CD4-positive, alpha-beta T cell (primary cell): Measurements from ENCODE around the gene PLCH2. TPM values are rescaled to one million over a fixed set of nuclear protein-coding genes. Genes with fewer than 3 reads are reported as not detected.
A peak's percentile ranks its signal among the peaks of the same experiment; 100 is the strongest.

Experiments
- ATAC-seq: fragments of 200-7000 bp; cut with Tn5 transposase; one replicate; pipeline ENCODE4 v1.10.0; 2022; ENCODE audit warnings: mild to moderate bottlenecking; ENCODE audit not compliant: poor library complexity
- CTCF ChIA-PET: fragments of 350-600 bp; sonication (Branson Sonifier 250); formaldehyde crosslinking; loops from one replicate; lab custom pipeline; 2021; ENCODE audit warnings: antibody characterized with exemption, inconsistent platforms; lab: Charles Lee
- POLR2A ChIA-PET: fragments of 350-600 bp; sonication (Branson Sonifier 250); formaldehyde crosslinking; loops from one replicate; lab custom pipeline; 2021; ENCODE audit warnings: antibody characterized with exemption, inconsistent platforms; lab: Charles Lee
- DNase-seq, 14 experiments: peaks; one replicate each; pipeline ENCODE4 v3.0.0-alpha.2; 2013 to 2020; ENCODE audit warnings: mixed read lengths in 2 of 14
- H3K27ac ChIP-seq, 2 donors: one replicate each; pipeline versions ENCODE4 v1.5.1 to v1.7.0; 2013; ENCODE audit warnings: low read length in 2 of 2, low read depth in 1 of 2, mild to moderate bottlenecking in 1 of 2
- H3K27me3 ChIP-seq, 2 experiments: 1 replicate in 1 of 2; 2 replicates in 1 of 2; pipeline versions ENCODE4 v1.6.1 to v1.7.0; 2013; ENCODE audit warnings: low read length in 2 of 2, control low read depth in 1 of 2, mild to moderate bottlenecking in 1 of 2, moderate library complexity in 1 of 2; ENCODE audit not compliant: insufficient read depth in 2 of 2, control insufficient read depth in 1 of 2
- H3K36me3 ChIP-seq: one replicate; pipeline ENCODE4 v1.6.1; 2013; ENCODE audit warnings: low read length, control low read depth; ENCODE audit not compliant: insufficient read depth
- H3K4me1 ChIP-seq: one replicate; pipeline ENCODE4 v1.6.1; 2013; ENCODE audit warnings: low read length, control low read depth; ENCODE audit not compliant: insufficient read depth
- H3K4me3 ChIP-seq: one replicate; pipeline ENCODE4 v1.5.1; 2013; ENCODE audit warnings: mild to moderate bottlenecking, low read length, moderate library complexity
- H3K9me3 ChIP-seq, 2 experiments: 1 replicate in 1 of 2; 2 replicates in 1 of 2; pipeline versions ENCODE4 v1.6.1 to v1.7.0; 2013; ENCODE audit warnings: low read length in 2 of 2, mild to moderate bottlenecking in 2 of 2, control low read depth in 1 of 2, moderate library complexity in 1 of 2; ENCODE audit not compliant: control insufficient read depth in 1 of 2, insufficient read depth in 1 of 2
- H3K27ac Mint-ChIP-seq: one replicate; pipeline ENCODE4 v1.8.0; 2020; ENCODE audit warnings: mixed read lengths
- H3K27me3 Mint-ChIP-seq: one replicate; pipeline ENCODE4 v1.8.0; 2021; ENCODE audit warnings: mixed read lengths
- H3K36me3 Mint-ChIP-seq: one replicate; pipeline ENCODE4 v1.8.0; 2021; ENCODE audit warnings: low read depth, mixed read lengths
- H3K4me1 Mint-ChIP-seq: one replicate; pipeline ENCODE4 v1.8.0; 2021; ENCODE audit warnings: low read depth, mixed read lengths
- H3K4me3 Mint-ChIP-seq: one replicate; pipeline ENCODE4 v1.8.0; 2020; ENCODE audit warnings: mild to moderate bottlenecking, mixed read lengths
- H3K9me3 Mint-ChIP-seq: one replicate; pipeline ENCODE4 v1.8.0; 2020; ENCODE audit warnings: mixed read lengths
- intact Hi-C, 2 experiments: fragments of 100-400 bp; cut with DNase I in 1 of 2; cut with micrococcal nuclease in 1 of 2; formaldehyde crosslinking; loops; one replicate each; pipeline versions ENCODE4 v1.15.1 to v1.9.0; 2023 to 2025; cut with DNase I, micrococcal nuclease
- total RNA-seq, 174 experiments: library from RNA in 2 of 174; stranded (reverse) in 2 of 174; gene quantifications; one replicate each; pipeline ENCODE4 v1.2.3 and lab custom pipeline; 2021 to 2026
- TF ChIP-seq, protein P1 (sequence below): fragments of 200-600 bp; IDR thresholded peaks from one replicate; pipeline ENCODE4 v1.8.0; 2022; ENCODE audit warnings: antibody characterized with exemption, mild to moderate bottlenecking

Gene PLCH2
- total RNA-seq, 2 experiments from 2014 or later = 47.6 to 48.1 TPM

DNA sequence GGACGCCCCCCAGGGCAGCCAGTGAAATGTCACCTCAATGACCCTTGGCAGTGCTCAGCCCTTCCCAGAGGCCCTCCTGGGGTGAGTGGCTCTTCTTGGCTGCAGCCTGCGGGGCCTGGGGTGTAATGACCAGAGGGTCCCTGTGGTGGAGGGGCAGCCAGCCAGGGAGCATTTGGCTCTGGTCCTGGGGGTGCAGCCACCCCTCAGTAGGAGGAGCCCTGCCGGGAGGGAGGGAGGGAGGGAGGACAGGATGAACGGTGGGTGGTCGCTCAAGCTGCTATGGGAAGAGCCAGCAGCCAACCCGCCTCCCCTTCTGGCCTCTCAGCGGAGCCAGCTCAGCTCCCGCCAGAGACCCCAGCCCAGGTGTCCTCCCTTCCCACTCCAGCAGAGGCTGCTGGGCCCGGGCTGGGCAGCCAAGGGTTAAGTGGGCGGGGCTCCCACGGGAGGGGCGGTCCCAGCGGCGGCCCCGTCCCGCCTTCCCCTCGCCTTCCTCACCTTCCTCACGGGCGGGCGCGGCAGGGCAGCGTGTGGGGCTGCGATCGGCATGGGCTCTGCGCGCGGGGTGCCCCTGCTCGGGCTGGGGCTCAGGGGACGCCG, 9.0 kb upstream of the PLCH2 start:
- Mint-ChIP-seq H3K4me1 (peaks cover 7% of the 10 kb centered on the region), H3K27me3 (peaks cover 6% of the 10 kb centered on the region), H3K36me3 (no peaks in the 10 kb centered on the region), H3K27ac (no peak overlapping the region), H3K4me3 (no peak overlapping the region), H3K9me3 (no peaks in the 10 kb centered on the region)
- DNase-seq = peak in 10 of 14 experiments; percentile 8 to 56 (median 28)
- ChIA-PET POLR2A (no interaction called here), CTCF (no interaction called here)
- Histone ChIP-seq H3K36me3 (no peaks in the 10 kb centered on the region), H3K9me3 (no peaks in the 10 kb centered on the region), H3K4me1 (peaks cover 24% of the 10 kb centered on the region), H3K27ac (no peak overlapping the region), H3K4me3 (no peak overlapping the region), H3K27me3 (peaks cover 8 to 23% of the 10 kb centered on the region in 2 experiments)
- TF ChIP-seq, protein P1, sequence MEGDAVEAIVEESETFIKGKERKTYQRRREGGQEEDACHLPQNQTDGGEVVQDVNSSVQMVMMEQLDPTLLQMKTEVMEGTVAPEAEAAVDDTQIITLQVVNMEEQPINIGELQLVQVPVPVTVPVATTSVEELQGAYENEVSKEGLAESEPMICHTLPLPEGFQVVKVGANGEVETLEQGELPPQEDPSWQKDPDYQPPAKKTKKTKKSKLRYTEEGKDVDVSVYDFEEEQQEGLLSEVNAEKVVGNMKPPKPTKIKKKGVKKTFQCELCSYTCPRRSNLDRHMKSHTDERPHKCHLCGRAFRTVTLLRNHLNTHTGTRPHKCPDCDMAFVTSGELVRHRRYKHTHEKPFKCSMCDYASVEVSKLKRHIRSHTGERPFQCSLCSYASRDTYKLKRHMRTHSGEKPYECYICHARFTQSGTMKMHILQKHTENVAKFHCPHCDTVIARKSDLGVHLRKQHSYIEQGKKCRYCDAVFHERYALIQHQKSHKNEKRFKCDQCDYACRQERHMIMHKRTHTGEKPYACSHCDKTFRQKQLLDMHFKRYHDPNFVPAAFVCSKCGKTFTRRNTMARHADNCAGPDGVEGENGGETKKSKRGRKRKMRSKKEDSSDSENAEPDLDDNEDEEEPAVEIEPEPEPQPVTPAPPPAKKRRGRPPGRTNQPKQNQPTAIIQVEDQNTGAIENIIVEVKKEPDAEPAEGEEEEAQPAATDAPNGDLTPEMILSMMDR = no peak
- intact Hi-C loops = no loop called here
- ATAC-seq = peak; percentile 46

DNA sequence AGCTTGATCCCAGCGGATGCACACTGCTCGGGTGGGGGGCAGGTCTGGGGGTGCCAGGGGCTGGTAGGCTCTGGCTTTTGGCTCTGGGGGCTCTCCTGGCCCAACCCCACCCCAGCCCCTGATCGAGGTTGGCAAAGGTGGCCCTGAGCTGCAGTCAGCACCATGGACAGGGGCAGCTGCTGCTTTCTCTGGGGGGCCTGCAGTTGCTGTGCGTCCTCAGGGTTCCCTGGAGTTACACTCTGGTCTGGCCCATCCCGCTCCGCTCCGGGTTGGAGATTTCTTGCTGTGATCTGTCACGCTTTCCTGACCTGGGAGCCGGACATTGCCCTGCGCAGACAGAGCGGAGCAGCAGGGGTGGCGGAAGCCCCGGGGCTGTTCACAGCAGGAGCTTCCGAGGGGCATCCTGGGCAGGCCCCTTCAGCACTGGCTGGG, 8.0 kb upstream of the PLCH2 start:
- no peak overlapping the region for H3K27ac Mint-ChIP-seq
- no peak overlapping the region for H3K4me3 ChIP-seq
- POLR2A ChIA-PET = no interaction called here
- CTCF ChIA-PET = no interaction called here
- H3K9me3 Mint-ChIP-seq = no peaks in the 10 kb centered on the region
- H3K9me3 ChIP-seq = no peaks in the 10 kb centered on the region
- peaks cover 7% of the 10 kb centered on the region for H3K4me1 Mint-ChIP-seq
- peaks cover under 1% of the 10 kb centered on the region for H3K27me3 Mint-ChIP-seq
- ATAC-seq (peak; percentile 56), DNase-seq (peak; percentile 11 to 63 (median 38))
- H3K4me3 Mint-ChIP-seq = no peak overlapping the region
- no peaks in the 10 kb centered on the region for H3K36me3 ChIP-seq
- peaks cover 24% of the 10 kb centered on the region for H3K4me1 ChIP-seq
- intact Hi-C loops = no loop called here
- TF ChIP-seq, protein P1 = no peak
- H3K27me3 ChIP-seq = peaks cover 8 to 21% of the 10 kb centered on the region in 2 experiments
- no peak overlapping the region for H3K27ac ChIP-seq
- H3K36me3 Mint-ChIP-seq = no peaks in the 10 kb centered on the region

- Mint-ChIP-seq H3K27me3 (no peaks in the 10 kb centered on the region), H3K4me3 (no peak overlapping the region), H3K4me1 (peaks cover 7% of the 10 kb centered on the region), H3K9me3 (no peaks in the 10 kb centered on the region), H3K36me3 (no peaks in the 10 kb centered on the region), H3K27ac (no peak overlapping the region)
- ATAC-seq = no peak
- Histone ChIP-seq H3K4me3 (no peak overlapping the region), H3K9me3 (no peaks in the 10 kb centered on the region), H3K27me3 (peaks cover 8 to 21% of the 10 kb centered on the region in 2 experiments), H3K27ac (no peak overlapping the region), H3K36me3 (no peaks in the 10 kb centered on the region), H3K4me1 (peaks cover 24% of the 10 kb centered on the region)
- intact Hi-C loops = no loop called here
- TF ChIP-seq, protein P1 = no peak
- POLR2A ChIA-PET = no interaction called here
- DNase-seq = no peak
- CTCF ChIA-PET = no interaction called here
Measured at GRCh38 chr1:2468540-2468939, 7.5 kb upstream of the PLCH2 start.
